Endothelial cell of umbilical vein (primary cell): ENCODE results near the gene RTEL1.

Source experiments
- EZH2 ChIP-seq: IDR thresholded peaks from 2 replicates; pipeline ENCODE4 v1.6.1; 2012; ENCODE audit warnings: borderline replicate concordance, low read depth, mild to moderate bottlenecking, moderate library complexity, low read length, inconsistent platforms; ENCODE audit not compliant: severe bottlenecking
- FOS ChIP-seq: IDR thresholded peaks from 2 replicates; pipeline ENCODE4 v1.6.1; 2011; ENCODE audit warnings: mild to moderate bottlenecking, low read length, moderate library complexity, borderline replicate concordance; ENCODE audit not compliant: insufficient read depth
- MYC ChIP-seq: IDR thresholded peaks from one replicate; pipeline ENCODE4 v1.6.1; 2011; ENCODE audit warnings: mild to moderate bottlenecking, low read depth, low read length
- POLR2A ChIP-seq: IDR thresholded peaks from 2 replicates; pipeline ENCODE4 v1.6.1; 2012; ENCODE audit warnings: low read depth, mild to moderate bottlenecking, control low read depth, low read length
- POLR2AphosphoS5 ChIP-seq: IDR thresholded peaks from 2 replicates; pipeline ENCODE4 v1.6.1; 2012; ENCODE audit warnings: low read depth, mild to moderate bottlenecking, control low read depth, low read length, moderate library complexity; ENCODE audit not compliant: insufficient read depth
- TF ChIP-seq, protein P1 (sequence below), 2 donors: IDR thresholded peaks; 1 replicate in 1 of 2; 2 replicates in 1 of 2; pipeline ENCODE4 v1.5.1; 2011; ENCODE audit warnings: low read length in 2 of 2, mild to moderate bottlenecking in 2 of 2, moderate library complexity in 2 of 2, control low read depth in 1 of 2, inconsistent platforms in 1 of 2, low read depth in 1 of 2; ENCODE audit not compliant: insufficient read depth in 1 of 2; ENCODE audit errors: extremely low read depth in 1 of 2

- TF ChIP-seq, protein P1, sequence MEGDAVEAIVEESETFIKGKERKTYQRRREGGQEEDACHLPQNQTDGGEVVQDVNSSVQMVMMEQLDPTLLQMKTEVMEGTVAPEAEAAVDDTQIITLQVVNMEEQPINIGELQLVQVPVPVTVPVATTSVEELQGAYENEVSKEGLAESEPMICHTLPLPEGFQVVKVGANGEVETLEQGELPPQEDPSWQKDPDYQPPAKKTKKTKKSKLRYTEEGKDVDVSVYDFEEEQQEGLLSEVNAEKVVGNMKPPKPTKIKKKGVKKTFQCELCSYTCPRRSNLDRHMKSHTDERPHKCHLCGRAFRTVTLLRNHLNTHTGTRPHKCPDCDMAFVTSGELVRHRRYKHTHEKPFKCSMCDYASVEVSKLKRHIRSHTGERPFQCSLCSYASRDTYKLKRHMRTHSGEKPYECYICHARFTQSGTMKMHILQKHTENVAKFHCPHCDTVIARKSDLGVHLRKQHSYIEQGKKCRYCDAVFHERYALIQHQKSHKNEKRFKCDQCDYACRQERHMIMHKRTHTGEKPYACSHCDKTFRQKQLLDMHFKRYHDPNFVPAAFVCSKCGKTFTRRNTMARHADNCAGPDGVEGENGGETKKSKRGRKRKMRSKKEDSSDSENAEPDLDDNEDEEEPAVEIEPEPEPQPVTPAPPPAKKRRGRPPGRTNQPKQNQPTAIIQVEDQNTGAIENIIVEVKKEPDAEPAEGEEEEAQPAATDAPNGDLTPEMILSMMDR (IDR thresholded peaks at IDR 0.05; ENCODE audit: extremely low read depth in 1 of 2, insufficient read depth in 1 of 2, low read depth in 1 of 2, low read length in 2 of 2), result no peak
- no peak for TF ChIP-seq MYC
- TF ChIP-seq POLR2A, result no peak
- no peak for TF ChIP-seq POLR2AphosphoS5
- TF ChIP-seq EZH2, result no peak
- TF ChIP-seq FOS, result no peak
Observed at GRCh38 chr20:63659370-63659769, 1.3 kb downstream of the RTEL1 start.
